GM10266 (cell line): Measurements from ENCODE around the gene SENP5.

ENCODE experiments used
- DNase-seq: peaks from one replicate; pipeline ENCODE4 v3.0.0; 2012; ENCODE audit errors: extremely low spot score
- CTCF ChIP-seq: IDR thresholded peaks from 2 replicates; pipeline ENCODE4 v1.5.1; 2012; ENCODE audit warnings: mild to moderate bottlenecking, low read depth; ENCODE audit not compliant: control insufficient read depth, insufficient read depth; ENCODE audit errors: missing control alignments

Gene SENP5

GRCh38 chr3:196916995-196917394 lies 49.3 kb downstream of the SENP5 start:
- DNase-seq: no peak
- no peak for TF ChIP-seq CTCF

- DNase-seq: no peak
- no peak for TF ChIP-seq CTCF
These were observed 51.2 kb downstream of the SENP5 start for GRCh38 chr3:196918968-196919367.

- DNase-seq: no peak
- no peak for TF ChIP-seq CTCF
These were observed 53.0 kb downstream of the SENP5 start for GRCh38 chr3:196920733-196921132.

GRCh38 chr3:196927571-196928453 lies 60.1 kb downstream of the SENP5 start:
- TF ChIP-seq CTCF: no peak
- no peak for DNase-seq

GRCh38 chr3:196931157-196931556 lies 63.4 kb downstream of the SENP5 start:
- no peak for TF ChIP-seq CTCF
- no peak for DNase-seq

- no peak for DNase-seq
- no peak for TF ChIP-seq CTCF
These were observed 64.3 kb downstream of the SENP5 start for GRCh38 chr3:196931828-196932587.

- no peak for TF ChIP-seq CTCF
- DNase-seq: peak; percentile 67
These were observed 64.9 kb downstream of the SENP5 start for GRCh38 chr3:196932600-196932999.
